ENCODE measurements around the gene ATL1.
"Not testable (repeated sequence)": the region's sequence is repeated elsewhere in the genome, so short reads cannot be mapped to it uniquely, and the experiment has no call there.

ATL1 gene

GRCh38 chr14:50534997-50535396 lies 24.9 kb upstream of the ATL1 start:
- DNase-seq (ENCODE audit: extremely low read depth, low read depth) = no peak
- no peak overlapping the region for H3K4me3 ChIP-seq (replicated peaks; ENCODE audit: low read depth, low read length)

GRCh38 chr14:50538034-50538433 lies 21.9 kb upstream of the ATL1 start:
- not testable (repeated sequence) for DNase-seq (ENCODE audit: extremely low read depth, low read depth); H3K4me3 ChIP-seq (replicated peaks; ENCODE audit: low read depth, low read length)

More at GRCh38 chr14:50534997-50535396, 24.9 kb upstream of the ATL1 start:
- no peak for TF ChIP-seq CTCF (IDR thresholded peaks at IDR 0.05; ENCODE audit: low read depth, low read length, missing control alignments)

GRCh38 chr14:50539051-50539450 lies 20.9 kb upstream of the ATL1 start:
- no peak overlapping the region for H3K4me3 ChIP-seq (replicated peaks; ENCODE audit: low read depth, low read length)
- no peak for DNase-seq (ENCODE audit: extremely low read depth, low read depth)
- no peak for TF ChIP-seq CTCF (IDR thresholded peaks at IDR 0.05; ENCODE audit: low read depth, low read length, missing control alignments)

GRCh38 chr14:50541159-50541567 lies 18.8 kb upstream of the ATL1 start:
- no peak for DNase-seq (ENCODE audit: extremely low read depth, low read depth)
- TF ChIP-seq CTCF (IDR thresholded peaks at IDR 0.05; ENCODE audit: low read depth, low read length, missing control alignments) = no peak
- no peak overlapping the region for H3K4me3 ChIP-seq (replicated peaks; ENCODE audit: low read depth, low read length)

- H3K4me3 ChIP-seq (replicated peaks; ENCODE audit: low read depth, low read length) = no peak overlapping the region
- DNase-seq (ENCODE audit: extremely low read depth, low read depth) = no peak
- peak; percentile 49 for TF ChIP-seq CTCF (IDR thresholded peaks at IDR 0.05; ENCODE audit: low read depth, low read length, missing control alignments)
These were observed 17.0 kb upstream of the ATL1 start for GRCh38 chr14:50542941-50543418.

GRCh38 chr14:50544911-50545310 lies 15.0 kb upstream of the ATL1 start:
- H3K4me3 ChIP-seq (replicated peaks; ENCODE audit: low read depth, low read length) = no peak overlapping the region
- no peak for TF ChIP-seq CTCF (IDR thresholded peaks at IDR 0.05; ENCODE audit: low read depth, low read length, missing control alignments)
- DNase-seq (ENCODE audit: extremely low read depth, low read depth) = no peak

GRCh38 chr14:50545618-50546017 lies 14.3 kb upstream of the ATL1 start:
- no peak for DNase-seq (ENCODE audit: extremely low read depth, low read depth)
- no peak for TF ChIP-seq CTCF (IDR thresholded peaks at IDR 0.05; ENCODE audit: low read depth, low read length, missing control alignments)

More at GRCh38 chr14:50545618-50546017, 14.3 kb upstream of the ATL1 start:
- no peak overlapping the region for H3K4me3 ChIP-seq (replicated peaks; ENCODE audit: low read depth, low read length)

Measured in HFF-Myc (cell line).